SU-DHL-6 (cell line): Measurements from ENCODE around the gene FIGN.

ENCODE experiments used
- H2AFZ ChIP-seq: fragments of 200-600 bp; sonication (generic); 2 replicates; pipeline ENCODE4 v1.6.1; 2014; ENCODE audit warnings: low read depth, mild to moderate bottlenecking, moderate library complexity, mixed read lengths, antibody characterized with exemption, low read length; ENCODE audit not compliant: severe bottlenecking
- H3F3A ChIP-seq: fragments of 200-600 bp; shearing (Covaris generic); 2 replicates; pipeline ENCODE4 v1.6.0; 2016; ENCODE audit warnings: antibody characterized with exemption, mild to moderate bottlenecking; ENCODE audit not compliant: insufficient read depth
- H3K27ac ChIP-seq: fragments of 200-600 bp; sonication (generic); 2 replicates; pipeline ENCODE4 v1.5.1; 2016; ENCODE audit warnings: low read depth, mild to moderate bottlenecking, low read length, moderate library complexity, mixed read lengths
- H3K27me3 ChIP-seq: fragments of 200-600 bp; sonication (generic), shearing (Covaris generic); 2 replicates; pipeline ENCODE4 v1.6.0; 2014; ENCODE audit warnings: mild to moderate bottlenecking, low read length
- H3K36me3 ChIP-seq: fragments of 200-600 bp; sonication (generic); 2 replicates; pipeline ENCODE4 v1.6.1; 2014; ENCODE audit warnings: mild to moderate bottlenecking, low read length, mixed read lengths
- H3K4me2 ChIP-seq: fragments of 300-600, 200-600 bp; shearing (Covaris generic), sonication (generic); 2 replicates; pipeline ENCODE4 v1.6.0; 2014; ENCODE audit warnings: low read length, low read depth, mild to moderate bottlenecking; ENCODE audit not compliant: poor library complexity, severe bottlenecking
- H3K4me3 ChIP-seq: fragments of 200-600 bp; sonication (generic); 2 replicates; pipeline ENCODE4 v1.5.1; 2014; ENCODE audit warnings: antibody characterized with exemption, low read length, mild to moderate bottlenecking, mixed read lengths; ENCODE audit not compliant: insufficient read depth, poor library complexity, severe bottlenecking
- H3K79me2 ChIP-seq: fragments of 200-600 bp; sonication (generic); 2 replicates; pipeline ENCODE4 v1.6.1; 2014; ENCODE audit warnings: mild to moderate bottlenecking, low read length, moderate library complexity; ENCODE audit not compliant: insufficient read depth
- H3K9ac ChIP-seq: fragments of 200-600 bp; sonication (generic); 2 replicates; pipeline ENCODE4 v1.7.0; 2014; ENCODE audit warnings: mild to moderate bottlenecking, low read length
- H3K9me2 ChIP-seq: fragments of 200-600 bp; sonication (generic); replicated peaks from 2 replicates; pipeline ENCODE4 v1.6.1; 2014; ENCODE audit warnings: low read length; ENCODE audit not compliant: insufficient read depth
- H3K9me3 ChIP-seq: fragments of 200-600 bp; sonication (generic); 2 replicates; pipeline ENCODE4 v1.6.1; 2014; ENCODE audit warnings: low read length, mixed read lengths; ENCODE audit not compliant: insufficient read depth
- H4K20me1 ChIP-seq: fragments of 200-600 bp; sonication (generic); 2 replicates; pipeline ENCODE4 v1.6.1; 2014; ENCODE audit warnings: low read depth, mild to moderate bottlenecking, antibody characterized with exemption, low read length, moderate library complexity, mixed read lengths
- CTCF ChIP-seq: fragments of 200-600 bp; sonication (generic); IDR thresholded peaks from one replicate; pipeline ENCODE4 v1.5.1; 2017; ENCODE audit warnings: antibody characterized with exemption, mild to moderate bottlenecking, low read length, moderate library complexity; ENCODE audit not compliant: insufficient read depth, poor library complexity, severe bottlenecking
- EZH2phosphoT487 ChIP-seq: fragments of 200-600 bp; sonication (generic), shearing (Covaris generic); conservative IDR thresholded peaks from 2 replicates; pipeline ENCODE4 v1.6.1; 2018; ENCODE audit warnings: mild to moderate bottlenecking, antibody characterized with exemption, low read length, moderate library complexity, mixed read lengths

Gene FIGN

GRCh38 chr2:163649080-163649479 is 86.7 kb downstream of the FIGN start:
- no peak overlapping the region for H3K27ac ChIP-seq
- no peaks in the 10 kb centered on the region for H3K27me3 ChIP-seq

GRCh38 chr2:163647300-163647699 is 88.5 kb downstream of the FIGN start:
- Histone ChIP-seq H3K4me3 (no peak overlapping the region), H3K36me3 (no peaks in the 10 kb centered on the region), H4K20me1 (no peaks in the 10 kb centered on the region), H3K27me3 (no peaks in the 10 kb centered on the region), H2AFZ (no peak overlapping the region), H3K9me2 (no peaks in the 10 kb centered on the region), H3K27ac (no peak overlapping the region), H3K4me2 (no peak overlapping the region), H3F3A (no peaks in the 10 kb centered on the region), H3K79me2 (no peaks in the 10 kb centered on the region), H3K9ac (no peak overlapping the region), H3K9me3 (no peaks in the 10 kb centered on the region)
- TF ChIP-seq CTCF: no peak
- TF ChIP-seq EZH2phosphoT487: no peak

More at GRCh38 chr2:163649080-163649479, 86.7 kb downstream of the FIGN start:
- H3K79me2 ChIP-seq: no peaks in the 10 kb centered on the region
- no peaks in the 10 kb centered on the region for H3K9me3 ChIP-seq
- no peak overlapping the region for H3K4me3 ChIP-seq
- no peak overlapping the region for H3K9ac ChIP-seq
- no peaks in the 10 kb centered on the region for H3K36me3 ChIP-seq
- H3K4me2 ChIP-seq: no peak overlapping the region
- TF ChIP-seq CTCF: no peak
- TF ChIP-seq EZH2phosphoT487: no peak
- H2AFZ ChIP-seq: no peak overlapping the region
- H3F3A ChIP-seq: no peaks in the 10 kb centered on the region
- H4K20me1 ChIP-seq: no peaks in the 10 kb centered on the region
- no peaks in the 10 kb centered on the region for H3K9me2 ChIP-seq

GRCh38 chr2:163646687-163647086 is 89.1 kb downstream of the FIGN start:
- Histone ChIP-seq H3F3A (no peaks in the 10 kb centered on the region), H3K9ac (no peak overlapping the region), H4K20me1 (no peaks in the 10 kb centered on the region), H3K9me2 (no peaks in the 10 kb centered on the region), H3K27me3 (no peaks in the 10 kb centered on the region), H3K9me3 (no peaks in the 10 kb centered on the region), H3K27ac (no peak overlapping the region), H3K4me3 (no peak overlapping the region), H2AFZ (no peak overlapping the region), H3K79me2 (no peaks in the 10 kb centered on the region), H3K36me3 (no peaks in the 10 kb centered on the region), H3K4me2 (no peak overlapping the region)
- no peak for TF ChIP-seq EZH2phosphoT487
- no peak for TF ChIP-seq CTCF

- H3K27me3 ChIP-seq: no peaks in the 10 kb centered on the region
- H3K9me3 ChIP-seq: no peaks in the 10 kb centered on the region
- H3K4me3 ChIP-seq: no peak overlapping the region
- no peaks in the 10 kb centered on the region for H3F3A ChIP-seq
- no peaks in the 10 kb centered on the region for H3K9me2 ChIP-seq
- no peak overlapping the region for H2AFZ ChIP-seq
- H4K20me1 ChIP-seq: no peaks in the 10 kb centered on the region
- TF ChIP-seq EZH2phosphoT487: no peak
- no peak for TF ChIP-seq CTCF
- H3K27ac ChIP-seq: no peak overlapping the region
- H3K79me2 ChIP-seq: no peaks in the 10 kb centered on the region
- H3K36me3 ChIP-seq: no peaks in the 10 kb centered on the region
- H3K4me2 ChIP-seq: no peak overlapping the region
- H3K9ac ChIP-seq: no peak overlapping the region
Observed at GRCh38 chr2:163644238-163644637, 91.6 kb downstream of the FIGN start.
